Activated CD4-positive, alpha-beta T cell treated with anti-CD3 and anti-CD28 coated beads, Interleukin-2, amount 10 ng/mL, durations not matched to agents 7 days and 5 days (primary cell): ENCODE results near the gene ADCK1. TPM values are rescaled to one million over a fixed set of nuclear protein-coding genes. Genes with fewer than 3 reads are reported as not detected.

Source experiments
- CTCF ChIA-PET: fragments of 350-600 bp; sonication (Branson Sonifier 250); formaldehyde crosslinking; loops from one replicate; lab custom pipeline; 2021; ENCODE audit warnings: antibody characterized with exemption; lab: Charles Lee
- POLR2A ChIA-PET: fragments of 350-600 bp; sonication (Branson Sonifier 250); formaldehyde crosslinking; loops from one replicate; lab custom pipeline; 2021; ENCODE audit warnings: antibody characterized with exemption; lab: Charles Lee
- DNase-seq: peaks from one replicate; pipeline ENCODE4 v3.0.0-alpha.2; 2020
- H3K27ac Mint-ChIP-seq: one replicate; pipeline ENCODE4 v1.8.0; 2021; ENCODE audit warnings: mild to moderate bottlenecking, moderate library complexity, mixed read lengths
- H3K27me3 Mint-ChIP-seq: one replicate; pipeline ENCODE4 v1.8.0; 2021; ENCODE audit warnings: mixed read lengths
- H3K36me3 Mint-ChIP-seq: one replicate; pipeline ENCODE4 v1.8.0; 2021; ENCODE audit warnings: low read depth, mixed read lengths
- H3K4me1 Mint-ChIP-seq: one replicate; pipeline ENCODE4 v1.8.0; 2021; ENCODE audit warnings: mixed read lengths
- H3K4me3 Mint-ChIP-seq: one replicate; pipeline ENCODE4 v1.8.0; 2021; ENCODE audit warnings: mild to moderate bottlenecking, moderate library complexity, mixed read lengths
- H3K9me3 Mint-ChIP-seq: one replicate; pipeline ENCODE4 v1.8.0; 2021; ENCODE audit warnings: mixed read lengths
- total RNA-seq, 2 experiments: library from RNA; stranded (reverse); gene quantifications; one replicate each; pipeline ENCODE4 v1.2.3, GENCODE V29; 2021

The ADCK1 gene
- total RNA-seq, 2 experiments from 2014 or later: 6.7 to 7.7 TPM

DNA sequence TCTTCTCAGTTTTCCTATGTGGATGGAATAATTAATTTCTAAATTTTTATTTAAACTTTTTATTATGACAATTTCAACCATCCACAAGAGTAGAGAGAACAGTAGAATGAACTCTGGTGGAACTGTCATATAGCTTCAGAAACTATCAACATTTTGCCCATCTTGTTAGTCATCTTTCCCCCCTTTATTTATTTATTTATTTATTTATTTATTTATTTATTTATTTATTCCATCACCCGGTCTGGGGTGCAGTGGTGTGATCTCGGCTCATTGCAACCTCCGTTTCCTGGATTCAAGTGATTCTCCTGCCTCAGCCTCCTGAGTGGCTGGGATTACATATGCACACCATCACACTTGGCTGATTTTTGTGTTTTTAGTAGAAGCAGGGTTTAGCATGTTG is 23.5 kb downstream of the ADCK1 start:
- no peaks in the 10 kb centered on the region for H3K27me3 Mint-ChIP-seq
- POLR2A ChIA-PET: no interaction called here
- H3K9me3 Mint-ChIP-seq: no peaks in the 10 kb centered on the region
- no peaks in the 10 kb centered on the region for H3K36me3 Mint-ChIP-seq
- DNase-seq: no peak
- CTCF ChIA-PET: no interaction called here
- H3K27ac Mint-ChIP-seq: no peak overlapping the region
- H3K4me1 Mint-ChIP-seq: no peaks in the 10 kb centered on the region
- H3K4me3 Mint-ChIP-seq: no peak overlapping the region

DNA sequence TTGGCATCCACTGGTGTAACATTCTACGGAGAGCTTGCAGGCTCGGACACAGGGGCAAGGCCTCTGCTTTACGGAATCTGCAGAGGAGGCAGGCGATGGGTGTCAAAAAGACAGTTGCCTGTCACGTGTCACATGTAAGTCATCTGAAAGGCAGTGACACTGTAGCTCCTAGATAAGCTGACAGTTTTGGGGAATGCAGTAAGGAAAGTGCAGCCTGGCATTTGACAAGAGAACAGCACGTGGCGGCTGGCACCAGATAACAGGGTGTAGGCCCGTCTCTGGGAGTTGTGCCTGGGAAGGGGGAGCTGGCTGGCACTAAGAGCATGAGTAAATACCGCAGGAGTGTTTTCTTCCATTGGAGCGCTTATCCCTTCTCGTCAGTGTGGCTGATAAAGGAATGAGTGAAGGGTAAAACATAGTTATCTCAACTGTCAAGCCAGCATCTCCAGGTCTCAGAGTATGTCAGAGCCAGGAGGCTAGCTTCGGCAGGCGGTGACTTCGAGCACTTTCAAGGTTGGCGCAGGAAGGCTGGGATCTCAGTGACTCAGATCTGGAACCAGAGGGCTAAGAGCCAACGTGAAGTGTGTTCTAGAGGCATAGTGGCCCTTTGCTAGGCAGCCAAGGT is 26.1 kb downstream of the ADCK1 start:
- DNase-seq: no peak
- no peaks in the 10 kb centered on the region for H3K4me1 Mint-ChIP-seq
- no peaks in the 10 kb centered on the region for H3K9me3 Mint-ChIP-seq
- H3K4me3 Mint-ChIP-seq: no peak overlapping the region
- H3K36me3 Mint-ChIP-seq: no peaks in the 10 kb centered on the region
- ChIA-PET CTCF (no interaction called here), POLR2A (no interaction called here)
- no peak overlapping the region for H3K27ac Mint-ChIP-seq
- no peaks in the 10 kb centered on the region for H3K27me3 Mint-ChIP-seq

DNA sequence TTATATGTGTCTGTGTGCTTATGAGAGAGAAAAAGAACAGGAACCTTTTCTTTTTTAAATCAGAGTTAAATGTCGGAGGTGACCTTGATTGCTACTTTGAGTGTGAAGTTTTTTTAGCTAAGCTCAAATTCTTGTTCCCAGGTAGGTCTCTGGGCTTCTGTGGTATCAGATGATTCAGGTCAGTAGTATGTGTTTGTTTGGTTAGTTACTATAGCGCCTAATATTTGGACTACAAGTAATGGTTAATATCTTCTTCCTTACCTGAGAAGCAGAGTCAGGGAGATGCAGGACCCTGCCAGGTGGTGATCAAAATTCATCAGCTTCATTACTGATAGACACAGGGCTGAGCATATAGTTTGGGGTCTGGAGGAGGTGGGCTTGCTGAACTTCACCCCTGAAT is 30.8 kb downstream of the ADCK1 start:
- ChIA-PET CTCF (interaction anchor here (0.6 to 1.9 kb wide), 2 partner anchors 13 to 68 kb away, joined by 4 read pairs; no protein-coding TSS in a partner anchor), POLR2A (no interaction called here)
- no peaks in the 10 kb centered on the region for H3K4me1 Mint-ChIP-seq
- H3K27ac Mint-ChIP-seq: no peak overlapping the region
- no peak for DNase-seq
- H3K27me3 Mint-ChIP-seq: no peaks in the 10 kb centered on the region
- H3K9me3 Mint-ChIP-seq: no peaks in the 10 kb centered on the region
- no peak overlapping the region for H3K4me3 Mint-ChIP-seq
- H3K36me3 Mint-ChIP-seq: no peaks in the 10 kb centered on the region

DNA sequence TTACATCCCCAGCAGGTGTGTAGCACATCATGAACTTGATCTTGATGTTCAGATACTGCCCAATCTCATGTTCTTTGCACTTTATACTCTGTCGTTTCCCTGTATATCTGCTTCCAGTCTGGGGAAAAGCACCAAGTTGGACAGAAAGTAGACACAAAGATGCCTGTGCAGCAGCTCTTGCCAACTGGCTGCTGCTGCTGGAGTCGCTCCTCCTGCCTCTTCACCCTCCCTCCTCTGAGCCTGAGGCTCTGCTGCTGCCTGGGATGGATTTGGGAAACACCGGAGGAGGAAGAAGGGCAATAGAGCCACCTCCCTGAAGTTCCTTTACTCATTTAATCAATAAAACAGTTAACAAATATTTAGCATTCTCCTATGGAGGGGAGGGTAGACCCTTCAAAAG is 32.4 kb downstream of the ADCK1 start:
- Mint-ChIP-seq H3K9me3 (no peaks in the 10 kb centered on the region), H3K36me3 (no peaks in the 10 kb centered on the region), H3K27me3 (no peaks in the 10 kb centered on the region), H3K27ac (no peak overlapping the region), H3K4me3 (no peak overlapping the region), H3K4me1 (no peaks in the 10 kb centered on the region)
- CTCF ChIA-PET: no interaction called here
- POLR2A ChIA-PET: no interaction called here
- no peak for DNase-seq

DNA sequence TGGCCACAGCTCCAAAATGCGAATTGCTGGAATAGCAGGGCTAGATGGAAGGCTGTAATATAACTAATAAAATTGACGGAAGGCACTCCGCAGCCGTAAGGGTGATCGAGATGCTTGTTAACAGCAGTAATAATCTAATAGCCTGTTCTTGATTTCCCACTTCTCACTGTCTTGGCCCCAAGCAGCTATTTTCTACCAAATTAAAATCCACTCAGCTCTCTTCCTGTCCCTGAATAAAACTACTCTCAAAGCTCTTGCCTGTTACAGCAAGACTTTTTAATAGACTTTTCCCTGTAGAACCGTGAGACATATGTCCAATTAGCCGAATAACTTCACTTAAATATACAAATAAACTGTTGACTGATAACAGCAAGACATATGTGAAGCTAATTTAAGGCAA is 38.0 kb downstream of the ADCK1 start:
- no peak overlapping the region for H3K27ac Mint-ChIP-seq

DNA sequence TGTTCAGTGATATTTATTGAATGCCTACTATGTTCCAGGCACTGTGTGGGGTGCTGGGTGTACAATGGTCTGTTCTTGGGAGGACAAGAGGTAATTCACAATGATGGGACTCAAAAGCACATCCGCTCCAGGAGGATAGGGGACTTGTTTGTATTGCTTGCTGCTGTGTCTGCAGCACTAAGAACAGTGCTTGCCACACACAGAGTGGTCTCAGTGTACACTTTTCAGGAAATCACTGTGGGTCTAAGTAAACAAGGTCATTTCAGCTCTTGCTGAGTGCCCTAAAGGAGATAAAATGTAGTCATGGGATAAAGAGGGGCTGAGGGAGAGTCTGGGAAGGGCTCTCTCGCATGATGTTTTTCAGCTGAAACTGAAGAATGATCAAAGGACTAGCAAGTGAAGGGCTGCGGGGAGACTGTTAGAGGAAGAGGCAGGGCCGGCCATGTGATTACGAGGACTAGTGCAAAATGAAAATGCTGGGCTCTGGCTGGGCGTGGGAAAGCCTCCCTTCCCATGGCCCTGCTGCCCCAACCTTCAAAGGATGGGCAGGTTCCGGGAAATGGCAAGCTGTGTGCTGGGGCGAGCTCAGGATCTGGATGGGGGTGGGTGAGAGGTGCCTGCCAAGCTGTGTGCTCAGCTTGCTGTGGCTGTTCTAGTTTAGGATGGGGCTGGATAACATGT is 39.1 kb downstream of the ADCK1 start:
- no peak for DNase-seq
- H3K27ac Mint-ChIP-seq: peak overlapping the region; percentile 81
- no peaks in the 10 kb centered on the region for H3K36me3 Mint-ChIP-seq
- ChIA-PET POLR2A (no interaction called here), CTCF (interaction anchor here (0.9 to 1.3 kb wide), 2 partner anchors 12 kb away, joined by 3 to 6 read pairs; no protein-coding TSS in a partner anchor)
- H3K27me3 Mint-ChIP-seq: no peaks in the 10 kb centered on the region
- no peaks in the 10 kb centered on the region for H3K9me3 Mint-ChIP-seq
- peaks cover 13% of the 10 kb centered on the region for H3K4me1 Mint-ChIP-seq
- no peak overlapping the region for H3K4me3 Mint-ChIP-seq

More for the DNA sequence above, 38.0 kb downstream of the ADCK1 start:
- Mint-ChIP-seq H3K4me3 (no peak overlapping the region), H3K4me1 (peaks cover 13% of the 10 kb centered on the region), H3K36me3 (no peaks in the 10 kb centered on the region), H3K9me3 (no peaks in the 10 kb centered on the region), H3K27me3 (no peaks in the 10 kb centered on the region)
- DNase-seq: no peak
- ChIA-PET CTCF (no interaction called here), POLR2A (no interaction called here)

DNA sequence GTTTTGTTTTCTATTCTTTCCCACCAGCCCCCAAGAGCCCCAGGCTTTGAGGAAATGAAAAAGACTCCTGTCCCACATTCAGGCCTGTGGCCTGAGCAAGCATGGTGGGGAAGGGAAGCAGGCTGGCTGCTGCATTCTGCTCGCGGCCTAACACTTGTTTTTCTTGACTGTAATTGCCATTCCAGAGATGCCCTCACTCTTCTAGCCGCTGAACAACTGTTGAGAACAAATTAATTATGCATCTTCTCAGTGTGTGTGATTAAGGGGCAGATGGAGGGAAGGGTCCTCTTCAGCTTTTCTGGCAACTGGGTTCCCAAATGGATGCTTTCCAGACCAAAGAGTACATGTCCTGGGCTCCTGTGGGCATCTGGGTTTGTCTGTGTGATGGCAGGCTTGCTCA is 43.3 kb downstream of the ADCK1 start:
- no peak overlapping the region for H3K4me3 Mint-ChIP-seq
- CTCF ChIA-PET: interaction anchor here (1.4 kb wide), 1 partner anchor 12 kb away, joined by 4 read pairs; no protein-coding TSS in a partner anchor
- DNase-seq: no peak
- H3K36me3 Mint-ChIP-seq: no peaks in the 10 kb centered on the region
- H3K27ac Mint-ChIP-seq: no peak overlapping the region
- H3K4me1 Mint-ChIP-seq: peaks cover 13% of the 10 kb centered on the region
- H3K27me3 Mint-ChIP-seq: no peaks in the 10 kb centered on the region
- POLR2A ChIA-PET: no interaction called here
- no peaks in the 10 kb centered on the region for H3K9me3 Mint-ChIP-seq

DNA sequence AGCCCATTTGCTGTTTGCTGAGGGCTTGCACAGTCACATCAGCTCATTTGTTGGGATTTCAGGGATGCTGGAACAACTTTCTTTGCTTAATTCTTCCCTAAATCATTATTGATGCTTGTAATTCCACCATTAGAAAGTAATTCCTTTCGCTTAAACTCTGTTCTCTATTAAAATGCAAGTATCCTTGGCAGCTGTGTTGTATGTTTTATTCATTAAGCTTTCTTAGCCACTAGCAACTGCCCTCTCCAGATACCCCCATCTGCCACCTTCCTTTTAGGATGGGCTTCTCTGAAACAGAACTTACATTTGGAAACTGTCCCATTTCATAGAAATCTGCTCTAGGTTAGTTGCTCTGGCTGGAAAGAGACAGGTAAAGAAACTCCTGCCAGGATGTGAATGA is 43.7 kb downstream of the ADCK1 start:
- Mint-ChIP-seq H3K9me3 (no peaks in the 10 kb centered on the region), H3K4me3 (no peak overlapping the region), H3K36me3 (no peaks in the 10 kb centered on the region), H3K27ac (no peak overlapping the region), H3K27me3 (no peaks in the 10 kb centered on the region), H3K4me1 (peaks cover 13% of the 10 kb centered on the region)
- DNase-seq: no peak
- POLR2A ChIA-PET: no interaction called here
- CTCF ChIA-PET: interaction anchor here (1.4 kb wide), 1 partner anchor 13 kb away, joined by 4 read pairs; no protein-coding TSS in a partner anchor

DNA sequence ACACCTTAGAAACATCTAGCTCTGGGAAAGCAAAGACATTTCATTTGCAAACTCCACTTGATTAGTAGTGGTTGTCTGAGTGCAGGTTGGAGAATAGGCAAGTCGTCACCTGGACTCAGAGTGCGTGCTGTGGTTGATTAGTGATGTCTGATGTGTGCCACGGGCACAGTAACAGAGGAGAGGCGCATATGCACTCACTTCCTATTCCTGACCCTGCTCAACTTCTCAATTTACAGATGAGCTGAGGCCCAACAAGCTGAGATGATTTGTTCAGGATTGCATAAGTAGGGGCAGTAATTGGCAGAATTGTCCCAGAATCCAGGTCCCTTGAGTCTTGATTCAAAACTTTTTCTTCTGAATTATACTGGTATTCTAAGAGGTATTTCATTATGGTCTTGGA is 44.9 kb downstream of the ADCK1 start:
- no peaks in the 10 kb centered on the region for H3K27me3 Mint-ChIP-seq
- no peaks in the 10 kb centered on the region for H3K9me3 Mint-ChIP-seq
- no peaks in the 10 kb centered on the region for H3K36me3 Mint-ChIP-seq
- ChIA-PET POLR2A (no interaction called here), CTCF (interaction anchor here (1.4 to 1.8 kb wide), 2 partner anchors 14 to 17 kb away, joined by 4 read pairs; no protein-coding TSS in a partner anchor)
- H3K4me1 Mint-ChIP-seq: peaks cover 3% of the 10 kb centered on the region
- H3K4me3 Mint-ChIP-seq: no peak overlapping the region
- no peak for DNase-seq
- no peak overlapping the region for H3K27ac Mint-ChIP-seq

DNA sequence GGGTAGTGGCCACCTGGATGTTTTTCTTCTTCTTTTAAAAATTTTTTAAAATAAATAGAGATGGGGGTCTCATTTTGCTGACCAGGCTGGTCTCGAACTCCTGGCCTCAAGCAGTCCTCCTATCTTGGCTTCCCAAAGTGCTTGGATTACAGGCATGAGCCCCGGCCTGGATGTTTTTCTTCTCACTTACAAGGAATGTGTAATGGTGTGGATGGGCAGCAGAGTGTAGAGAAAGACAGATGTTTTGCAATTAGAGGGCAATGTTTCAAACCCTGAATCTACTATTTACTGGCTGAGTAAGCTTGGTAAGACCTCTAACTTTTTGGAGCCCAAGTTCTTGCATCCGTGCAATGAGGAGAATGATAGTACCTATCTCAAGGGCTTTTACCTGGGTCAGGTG is 48.1 kb downstream of the ADCK1 start:
- Mint-ChIP-seq H3K27me3 (no peaks in the 10 kb centered on the region), H3K36me3 (no peaks in the 10 kb centered on the region)
- POLR2A ChIA-PET: no interaction called here

DNA sequence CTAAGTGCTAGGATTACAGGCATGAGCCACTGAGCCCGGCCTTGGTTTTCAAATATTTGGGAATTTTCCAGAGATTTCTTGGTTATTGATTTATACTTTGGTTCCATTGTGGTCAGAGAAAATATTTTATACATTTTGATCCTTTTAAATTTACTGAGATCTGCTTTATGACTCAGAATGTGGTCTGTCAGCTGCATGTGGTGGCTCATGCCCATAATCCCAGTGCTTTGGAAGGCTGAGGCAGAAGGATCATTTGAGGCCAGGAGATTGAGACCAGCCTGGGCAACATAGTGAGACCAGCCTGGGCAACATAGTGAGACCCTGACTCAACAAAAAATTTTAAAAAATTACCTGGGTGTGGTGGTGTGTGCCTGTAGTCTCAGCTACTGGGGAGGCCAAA is 49.8 kb downstream of the ADCK1 start:
- peaks cover 5% of the 10 kb centered on the region for H3K4me1 Mint-ChIP-seq
- ChIA-PET CTCF (no interaction called here), POLR2A (no interaction called here)
- no peaks in the 10 kb centered on the region for H3K27me3 Mint-ChIP-seq
- H3K27ac Mint-ChIP-seq: no peak overlapping the region
- no peaks in the 10 kb centered on the region for H3K36me3 Mint-ChIP-seq
- H3K9me3 Mint-ChIP-seq: peaks cover 9% of the 10 kb centered on the region
- H3K4me3 Mint-ChIP-seq: no peak overlapping the region
- no peak for DNase-seq

More for the DNA sequence above, 48.1 kb downstream of the ADCK1 start:
- CTCF ChIA-PET: no interaction called here
- no peak for DNase-seq
- no peak overlapping the region for H3K4me3 Mint-ChIP-seq
- peaks cover 5% of the 10 kb centered on the region for H3K4me1 Mint-ChIP-seq
- no peak overlapping the region for H3K27ac Mint-ChIP-seq
- peaks cover 6% of the 10 kb centered on the region for H3K9me3 Mint-ChIP-seq

DNA sequence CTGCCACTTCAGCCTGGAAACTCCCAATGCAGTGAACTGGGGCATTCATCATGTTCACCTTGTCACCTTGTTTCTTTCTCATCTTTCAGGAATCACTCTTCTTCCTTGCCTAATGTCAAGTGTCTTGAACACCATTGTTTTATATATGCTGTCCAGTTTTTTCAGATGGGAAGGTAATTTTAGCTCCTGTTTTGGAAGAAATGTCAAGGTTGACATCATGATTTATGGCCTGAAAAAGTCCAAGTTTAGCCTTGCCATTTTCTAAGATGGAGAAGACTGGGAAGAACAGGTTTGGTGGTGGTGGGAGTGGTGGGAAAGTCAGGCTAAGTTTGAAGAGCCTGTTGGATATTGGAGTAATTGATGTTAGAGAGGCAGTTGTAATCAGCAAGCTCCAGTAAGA is 54.0 kb downstream of the ADCK1 start:
- Mint-ChIP-seq H3K27ac (no peak overlapping the region), H3K36me3 (no peaks in the 10 kb centered on the region), H3K9me3 (peaks cover 9% of the 10 kb centered on the region), H3K4me3 (no peak overlapping the region), H3K27me3 (no peaks in the 10 kb centered on the region), H3K4me1 (peaks cover 6% of the 10 kb centered on the region)
- CTCF ChIA-PET: interaction anchor here (0.6 to 1.1 kb wide), 3 partner anchors 10 to 404 kb away, joined by 3 to 4 read pairs (median 3); no protein-coding TSS in a partner anchor
- DNase-seq: no peak
- POLR2A ChIA-PET: no interaction called here

DNA sequence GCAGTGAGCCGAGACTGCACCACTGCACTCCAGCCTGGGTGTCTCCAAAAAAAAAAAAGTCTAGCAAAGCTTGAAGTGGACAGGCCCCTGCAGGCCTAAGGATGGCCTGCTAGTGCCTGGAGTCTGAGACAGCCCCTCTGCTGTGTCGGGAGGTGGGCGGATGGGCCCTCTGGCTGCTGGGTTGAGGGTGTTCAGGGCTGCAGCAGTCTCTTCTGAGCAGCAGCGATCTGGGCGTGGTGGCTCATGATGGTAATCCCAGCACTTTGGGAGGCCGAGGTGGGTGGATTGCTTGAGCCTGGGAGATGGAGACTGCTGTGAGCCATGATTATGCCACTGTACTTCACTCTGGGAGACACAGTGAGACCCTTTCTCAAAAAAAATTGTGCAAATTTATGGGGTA is 57.0 kb downstream of the ADCK1 start:
- no peaks in the 10 kb centered on the region for H3K36me3 Mint-ChIP-seq
- ChIA-PET POLR2A (no interaction called here), CTCF (no interaction called here)
- H3K4me3 Mint-ChIP-seq: no peak overlapping the region
- H3K4me1 Mint-ChIP-seq: peaks cover 2% of the 10 kb centered on the region
- H3K27ac Mint-ChIP-seq: no peak overlapping the region
- H3K9me3 Mint-ChIP-seq: peaks cover 5% of the 10 kb centered on the region
- H3K27me3 Mint-ChIP-seq: no peaks in the 10 kb centered on the region
- no peak for DNase-seq
